SK-N-SH (cell line): ENCODE data around the gene ELN.

ENCODE experiments used
- CTCF ChIP-seq: fragments of 200-600 bp; sonication (generic); IDR thresholded peaks from 2 replicates; pipeline ENCODE4 v1.6.1; 2017; ENCODE audit warnings: antibody characterized with exemption, mild to moderate bottlenecking, moderate library complexity
- EP300 ChIP-seq, 2 experiments: IDR thresholded peaks; 2 replicates each; pipeline versions ENCODE4 v1.4.0 to v1.6.1; 2012; ENCODE audit warnings: borderline replicate concordance in 1 of 2, low read depth in 1 of 2, low read length in 1 of 2
- EZH2phosphoT487 ChIP-seq: fragments of 200-600 bp; sonication (generic); IDR thresholded peaks from 2 replicates; pipeline ENCODE4 v1.6.1; 2017; ENCODE audit warnings: low read depth, mixed run types, mild to moderate bottlenecking, antibody characterized with exemption, moderate library complexity, borderline replicate concordance
- FOXJ3 ChIP-seq: sonication (generic); formaldehyde crosslinking; IDR thresholded peaks from 2 replicates; pipeline ENCODE4 v1.5.1; 2020; ENCODE audit warnings: mild to moderate bottlenecking, missing genetic modification reagents
- GABPA ChIP-seq: IDR thresholded peaks from 2 replicates; pipeline ENCODE4 v1.4.0; 2012; ENCODE audit warnings: low read depth, mild to moderate bottlenecking
- RCOR1 ChIP-seq: fragments of 150-350 bp; IDR thresholded peaks from 2 replicates; pipeline ENCODE4 v1.6.1; 2017; ENCODE audit warnings: antibody characterized with exemption, low read length
- RFX5 ChIP-seq: IDR thresholded peaks from 2 replicates; pipeline ENCODE4 v1.6.1; 2012; ENCODE audit warnings: mild to moderate bottlenecking, improper control_type of control experiment, low read length
- SIN3A ChIP-seq: IDR thresholded peaks from 2 replicates; pipeline ENCODE4 v1.6.1; 2012; ENCODE audit warnings: low read depth, mild to moderate bottlenecking, low read length, moderate library complexity, borderline replicate concordance
- TCF12 ChIP-seq: IDR thresholded peaks from 2 replicates; pipeline ENCODE4 v1.4.0; 2012
- TEAD4 ChIP-seq: IDR thresholded peaks from 2 replicates; pipeline ENCODE4 v1.4.0; 2012; ENCODE audit warnings: mild to moderate bottlenecking, borderline replicate concordance; ENCODE audit not compliant: insufficient read depth

- TF ChIP-seq EZH2phosphoT487 (no peak), EP300 (IDR thresholded peaks at IDR 0.05; ENCODE audit: borderline replicate concordance in 1 of 2, low read depth in 1 of 2, low read length in 1 of 2) (no peak), TEAD4 (no peak), CTCF (no peak), FOXJ3 (no peak), GABPA (no peak), RFX5 (no peak), RCOR1 (no peak), TCF12 (no peak), SIN3A (no peak)
These were observed 44.4 kb upstream of the ELN start for GRCh38 chr7:73983437-73984164.
